A673 (cell line): ENCODE results near the gene ARFRP1. TPM values are rescaled to one million over a fixed set of nuclear protein-coding genes. Genes with fewer than 3 reads are reported as not detected.

Experiments used
- BruUV-seq: library from RNA; stranded (reverse); fragments of 400-500 nt; replicated peaks from 2 replicates; lab custom pipeline; 2021; lab: Mats Ljungman, UMichigan
- CTCF ChIA-PET: fragments of 300-600 bp; sonication (Branson Sonifier 250); formaldehyde crosslinking; loops from one replicate; lab custom pipeline; 2022; ENCODE audit warnings: antibody characterized with exemption; lab: Charles Lee
- POLR2A ChIA-PET: fragments of 300-600 bp; sonication (Branson Sonifier 250); formaldehyde crosslinking; loops from one replicate; lab custom pipeline; 2022; ENCODE audit warnings: antibody characterized with exemption; ENCODE audit not compliant: low non-redundant PET; lab: Charles Lee
- DNase-seq: peaks from one replicate; pipeline ENCODE4 v3.0.0-alpha.2; 2015; ENCODE audit warnings: low spot score
- H3K27ac ChIP-seq: fragments of 200-600 bp; sonication (generic); 2 replicates; pipeline ENCODE4 v1.5.1; 2016; ENCODE audit warnings: mixed run types, low read depth, mild to moderate bottlenecking, mixed read lengths, antibody characterized with exemption, low read length; ENCODE audit not compliant: poor library complexity, severe bottlenecking
- H3K27me3 ChIP-seq: fragments of 200-600 bp; sonication (generic); replicated peaks from 2 replicates; pipeline ENCODE4 v1.6.1; 2017; ENCODE audit warnings: mixed run types, low read depth, mild to moderate bottlenecking, mixed read lengths, antibody characterized with exemption, low read length; ENCODE audit not compliant: insufficient read depth, poor library complexity
- H3K36me3 ChIP-seq: fragments of 200-600 bp; sonication (generic); 2 replicates; pipeline ENCODE4 v1.6.1; 2016; ENCODE audit warnings: mixed run types, mild to moderate bottlenecking, mixed read lengths, antibody characterized with exemption, low read length; ENCODE audit not compliant: insufficient read depth, poor library complexity, severe bottlenecking
- H3K4me1 ChIP-seq: fragments of 200-600 bp; sonication (generic); 2 replicates; pipeline ENCODE4 v1.6.1; 2017; ENCODE audit warnings: mixed run types, mild to moderate bottlenecking, mixed read lengths, antibody characterized with exemption, low read length; ENCODE audit not compliant: insufficient read depth, poor library complexity, severe bottlenecking
- H3K4me3 ChIP-seq: fragments of 200-600 bp; sonication (generic); 2 replicates; pipeline ENCODE4 v1.5.1; 2016; ENCODE audit warnings: low read depth, mixed run types, mild to moderate bottlenecking, mixed read lengths, low read length; ENCODE audit not compliant: poor library complexity, severe bottlenecking
- H3K9me3 ChIP-seq: fragments of 200-600 bp; sonication (generic); 2 replicates; pipeline ENCODE4 v1.6.1; 2016; ENCODE audit warnings: mixed run types, low read depth, mild to moderate bottlenecking, mixed read lengths, antibody characterized with exemption, low read length; ENCODE audit not compliant: poor library complexity, severe bottlenecking
- EZH2 ChIP-seq: fragments of 200-600 bp; sonication (generic); IDR thresholded peaks from 2 replicates; pipeline ENCODE4 v1.6.1; 2017; ENCODE audit warnings: borderline replicate concordance, low read depth, mild to moderate bottlenecking, mixed read lengths, antibody characterized with exemption, low read length; ENCODE audit not compliant: poor library complexity, severe bottlenecking
- intact Hi-C: fragments of 100-400 bp; cut with micrococcal nuclease; formaldehyde crosslinking; loops from one replicate; pipeline ENCODE4 v1.10.0; 2022; ENCODE audit not compliant: unreplicated experiment
- total RNA-seq: library from RNA; stranded (reverse); gene quantifications from 2 replicates; pipeline ENCODE4 v1.2.3, GENCODE V29; 2021
- TF ChIP-seq, protein P1 (sequence below): fragments of 300-800, 200-600 bp; sonication (generic); conservative IDR thresholded peaks from 2 replicates; pipeline ENCODE4 v1.5.1; 2017; ENCODE audit warnings: low read depth, mild to moderate bottlenecking, antibody characterized with exemption, low read length, moderate library complexity, mixed read lengths

ARFRP1 gene
- total RNA-seq, 1 experiment from 2014 or later: 41.1 TPM

- no peak overlapping the region for H3K27ac ChIP-seq
- no peaks in the 10 kb centered on the region for H3K27me3 ChIP-seq
- H3K36me3 ChIP-seq: peaks cover 15% of the 10 kb centered on the region
- ChIA-PET POLR2A (interaction anchor here (0.8 kb wide), 1 partner anchor 13 kb away, joined by 28 read pairs; no protein-coding TSS in a partner anchor), CTCF (no interaction called here)
- H3K4me3 ChIP-seq: no peak overlapping the region
- intact Hi-C loops: no loop called here
- BruUV-seq: no TSS peak
- peaks cover 16% of the 10 kb centered on the region for H3K4me1 ChIP-seq
- no peak for DNase-seq
- no peak for TF ChIP-seq EZH2
- TF ChIP-seq, protein P1, sequence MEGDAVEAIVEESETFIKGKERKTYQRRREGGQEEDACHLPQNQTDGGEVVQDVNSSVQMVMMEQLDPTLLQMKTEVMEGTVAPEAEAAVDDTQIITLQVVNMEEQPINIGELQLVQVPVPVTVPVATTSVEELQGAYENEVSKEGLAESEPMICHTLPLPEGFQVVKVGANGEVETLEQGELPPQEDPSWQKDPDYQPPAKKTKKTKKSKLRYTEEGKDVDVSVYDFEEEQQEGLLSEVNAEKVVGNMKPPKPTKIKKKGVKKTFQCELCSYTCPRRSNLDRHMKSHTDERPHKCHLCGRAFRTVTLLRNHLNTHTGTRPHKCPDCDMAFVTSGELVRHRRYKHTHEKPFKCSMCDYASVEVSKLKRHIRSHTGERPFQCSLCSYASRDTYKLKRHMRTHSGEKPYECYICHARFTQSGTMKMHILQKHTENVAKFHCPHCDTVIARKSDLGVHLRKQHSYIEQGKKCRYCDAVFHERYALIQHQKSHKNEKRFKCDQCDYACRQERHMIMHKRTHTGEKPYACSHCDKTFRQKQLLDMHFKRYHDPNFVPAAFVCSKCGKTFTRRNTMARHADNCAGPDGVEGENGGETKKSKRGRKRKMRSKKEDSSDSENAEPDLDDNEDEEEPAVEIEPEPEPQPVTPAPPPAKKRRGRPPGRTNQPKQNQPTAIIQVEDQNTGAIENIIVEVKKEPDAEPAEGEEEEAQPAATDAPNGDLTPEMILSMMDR: no peak
- H3K9me3 ChIP-seq: no peaks in the 10 kb centered on the region
Measured at GRCh38 chr20:63701051-63701328, 6.8 kb downstream of the ARFRP1 start.

DNA sequence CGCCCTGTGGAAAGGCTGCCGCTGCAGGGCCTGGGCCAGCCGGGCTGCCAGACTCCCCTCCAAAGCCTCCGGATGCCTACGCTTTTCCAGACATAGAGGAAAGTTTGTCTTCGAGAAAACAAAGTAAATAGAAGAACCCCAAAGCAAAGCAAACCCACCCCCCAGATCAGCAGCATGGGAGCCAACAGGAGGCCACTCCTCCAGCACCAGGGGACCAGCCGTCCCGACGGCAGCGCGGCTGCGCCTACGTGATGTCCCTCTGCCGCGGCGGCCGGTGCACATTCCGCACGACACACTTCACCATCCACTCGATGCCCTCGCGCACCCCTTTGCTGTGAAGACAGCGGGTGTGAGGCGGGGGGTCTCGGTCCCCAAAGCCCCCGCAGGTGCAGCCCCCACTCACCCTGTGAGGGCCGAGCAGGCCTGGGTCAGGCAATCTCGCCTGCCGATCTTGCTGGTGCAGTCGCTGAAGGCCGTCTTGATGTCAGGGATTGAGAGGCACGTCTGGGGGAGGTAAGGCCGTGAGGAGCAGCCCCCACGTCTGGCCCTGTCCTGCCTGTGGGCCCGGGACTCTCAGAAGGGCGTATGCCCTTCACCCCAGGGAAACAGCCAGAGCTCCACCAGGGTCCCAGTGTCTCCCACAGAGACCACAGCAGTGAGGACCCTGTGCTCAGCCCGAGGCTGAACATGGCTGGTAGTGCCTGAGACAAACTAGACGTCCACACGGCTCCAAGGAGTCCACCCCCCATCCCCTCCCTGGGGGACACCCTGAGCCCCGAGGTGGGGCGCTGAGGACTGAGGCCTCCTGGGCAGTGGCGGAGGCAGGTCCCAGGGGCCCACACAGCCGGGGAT is 7.4 kb downstream of the ARFRP1 start:
- H3K36me3 ChIP-seq: peaks cover 12% of the 10 kb centered on the region
- no TSS peak for BruUV-seq

DNA sequence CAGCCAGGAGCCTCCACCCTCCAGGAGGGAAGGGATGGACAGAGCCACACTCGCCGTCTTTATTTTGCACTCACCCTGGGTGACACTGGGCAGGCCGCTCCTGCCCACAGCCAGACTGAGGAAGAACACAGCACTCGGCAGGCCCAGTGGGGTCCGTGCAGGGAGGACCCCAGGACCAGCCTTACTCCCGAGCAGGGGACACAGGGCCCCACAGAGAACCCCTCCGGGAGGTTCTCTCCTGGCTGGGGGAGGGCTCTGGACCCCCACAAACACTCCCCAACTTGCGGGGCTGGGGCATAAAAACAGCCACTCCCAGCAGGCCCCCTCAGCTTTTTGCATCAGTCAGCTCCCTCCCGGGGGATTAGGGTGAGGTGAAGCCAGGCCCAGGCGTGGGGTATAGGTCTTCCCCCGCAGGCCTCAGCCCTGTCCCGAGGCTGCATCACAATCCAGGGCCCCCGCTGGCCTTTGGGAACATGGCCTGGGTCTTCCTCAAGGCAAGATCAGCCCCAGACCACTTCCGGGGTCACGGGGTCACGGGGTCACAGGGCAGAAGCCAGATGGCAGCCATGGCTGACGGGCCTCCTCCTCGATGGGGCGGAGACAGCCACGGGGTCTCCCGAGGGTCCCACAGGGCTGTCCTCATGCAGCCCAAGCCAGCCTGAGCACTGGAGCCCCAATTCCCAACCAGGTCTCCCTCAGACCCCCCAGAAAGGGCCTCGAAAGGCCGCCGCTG is 8.1 kb downstream of the ARFRP1 start:
- POLR2A ChIA-PET: no interaction called here
- Histone ChIP-seq H3K27ac (peak overlapping the region; percentile 65), H3K4me3 (no peak overlapping the region), H3K4me1 (peaks cover 16% of the 10 kb centered on the region), H3K27me3 (no peaks in the 10 kb centered on the region), H3K36me3 (peaks cover 7% of the 10 kb centered on the region), H3K9me3 (no peaks in the 10 kb centered on the region)
- TSS peak; percentile 51 for BruUV-seq
- intact Hi-C loops: no loop called here
- no peak for DNase-seq
- TF ChIP-seq, protein P1: no peak
- TF ChIP-seq EZH2: no peak
- CTCF ChIA-PET: no interaction called here

More for the DNA sequence above, 7.4 kb downstream of the ARFRP1 start:
- H3K9me3 ChIP-seq: no peaks in the 10 kb centered on the region
- TF ChIP-seq, protein P1: no peak
- TF ChIP-seq EZH2: no peak
- CTCF ChIA-PET: no interaction called here
- POLR2A ChIA-PET: no interaction called here
- H3K27ac ChIP-seq: no peak overlapping the region
- no peaks in the 10 kb centered on the region for H3K27me3 ChIP-seq
- intact Hi-C loops: no loop called here
- H3K4me3 ChIP-seq: no peak overlapping the region
- no peak for DNase-seq
- H3K4me1 ChIP-seq: peaks cover 16% of the 10 kb centered on the region
